Measurements from ENCODE around the gene PRKAG2.

DNA sequence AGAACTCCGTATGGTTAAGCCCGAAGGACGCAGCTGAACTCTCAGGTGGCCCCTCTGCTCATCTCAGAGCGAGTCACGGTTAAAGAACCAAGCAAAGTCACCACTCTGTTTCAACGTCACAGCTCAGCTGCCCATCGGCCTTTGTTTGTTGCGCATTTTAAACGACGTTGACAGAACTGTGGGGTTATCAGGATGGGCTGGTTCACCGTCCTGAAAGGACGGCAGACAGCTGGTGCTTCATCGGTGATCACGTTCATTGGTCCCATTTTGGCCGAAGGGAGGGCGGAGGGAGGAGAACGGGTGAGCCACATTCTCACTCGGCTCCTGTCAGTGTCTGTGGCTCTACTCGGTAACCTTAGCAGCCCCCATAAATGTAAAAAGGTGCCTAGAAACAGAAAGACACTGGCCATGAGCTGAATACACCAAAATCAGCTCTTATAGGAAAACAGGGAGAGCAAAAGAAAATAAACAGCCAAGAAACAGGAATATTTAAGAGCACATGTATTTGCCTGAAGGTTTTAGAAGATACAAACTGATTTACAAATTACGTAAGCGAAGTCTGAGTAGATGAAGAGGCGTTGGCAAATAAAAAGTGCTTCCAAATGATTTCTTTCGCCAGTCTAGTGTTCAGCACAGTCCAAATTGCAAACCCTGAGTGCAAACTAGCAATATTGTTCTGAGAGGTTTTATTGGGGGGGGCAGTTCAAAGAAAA, 8.4 kb downstream of the PRKAG2 start:
- TF ChIP-seq, protein P1, sequence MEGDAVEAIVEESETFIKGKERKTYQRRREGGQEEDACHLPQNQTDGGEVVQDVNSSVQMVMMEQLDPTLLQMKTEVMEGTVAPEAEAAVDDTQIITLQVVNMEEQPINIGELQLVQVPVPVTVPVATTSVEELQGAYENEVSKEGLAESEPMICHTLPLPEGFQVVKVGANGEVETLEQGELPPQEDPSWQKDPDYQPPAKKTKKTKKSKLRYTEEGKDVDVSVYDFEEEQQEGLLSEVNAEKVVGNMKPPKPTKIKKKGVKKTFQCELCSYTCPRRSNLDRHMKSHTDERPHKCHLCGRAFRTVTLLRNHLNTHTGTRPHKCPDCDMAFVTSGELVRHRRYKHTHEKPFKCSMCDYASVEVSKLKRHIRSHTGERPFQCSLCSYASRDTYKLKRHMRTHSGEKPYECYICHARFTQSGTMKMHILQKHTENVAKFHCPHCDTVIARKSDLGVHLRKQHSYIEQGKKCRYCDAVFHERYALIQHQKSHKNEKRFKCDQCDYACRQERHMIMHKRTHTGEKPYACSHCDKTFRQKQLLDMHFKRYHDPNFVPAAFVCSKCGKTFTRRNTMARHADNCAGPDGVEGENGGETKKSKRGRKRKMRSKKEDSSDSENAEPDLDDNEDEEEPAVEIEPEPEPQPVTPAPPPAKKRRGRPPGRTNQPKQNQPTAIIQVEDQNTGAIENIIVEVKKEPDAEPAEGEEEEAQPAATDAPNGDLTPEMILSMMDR (IDR thresholded peaks at IDR 0.05), result no peak
- no peak for TF ChIP-seq POLR2A (IDR thresholded peaks at IDR 0.05)

Measured in Peyer's patch (tissue), 4 donors.